Measurements from ENCODE around the gene TOLLIP. TPM values are rescaled to one million over a fixed set of nuclear protein-coding genes. Genes with fewer than 3 reads are reported as not detected.

TOLLIP gene
- total and polyA plus RNA-seq, 2 of the 8 experiments (the other 6 are each of a cell fraction or from before 2014, with no cell fraction given), result 23.7 to 34.7 TPM

GRCh38 chr11:1306186-1307162 lies 3.0 kb downstream of the TOLLIP start:
- H2BK20ac ChIP-seq (ENCODE audit: low read length), result no peak overlapping the region
- no peak overlapping the region for H2BK12ac ChIP-seq (ENCODE audit: low read depth, low read length)
- no peak overlapping the region for H3K9ac ChIP-seq (replicated peaks in 1 of 4; ENCODE audit: extremely low read depth in 1 of 4, low read depth in 3 of 4, low read length in 3 of 4)
- no peak overlapping the region for H2BK15ac ChIP-seq (ENCODE audit: low read length)
- peaks cover 10 to 18% of the 10 kb centered on the region in 2 experiments for H4K20me1 ChIP-seq (replicated peaks in 1 of 2; ENCODE audit: control insufficient read depth in 1 of 2, insufficient read depth in 2 of 2, low read length in 2 of 2)
- H3K27ac ChIP-seq (ENCODE audit: low read depth, low read length), result no peak overlapping the region
- no peak overlapping the region for H2AK5ac ChIP-seq (ENCODE audit: low read depth, low read length)
- ChIA-PET POLR2A (ENCODE audit: partially characterized antibody) (no interaction called here), CTCF (ENCODE audit: partially characterized antibody) (no interaction called here)
- no peak overlapping the region for H2BK120ac ChIP-seq (replicated peaks; ENCODE audit: low read depth, low read length)
- WGBS, 2 experiments (ENCODE audit: extremely low coverage in 1 of 2, insufficient coverage in 1 of 2, insufficient read length in 1 of 2, insufficient replicate concordance in 2 of 2, low coverage in 1 of 2, low lambda C conversion rate in 2 of 2, missing lambda C conversion rate in 1 of 2), result 94% methylated on average over 25 of the region's 30 CpGs; no CpG with 5 or more reads in 1 of the 2 experiments
- H3K79me2 ChIP-seq (ENCODE audit: control insufficient read depth in 1 of 2, insufficient read depth in 2 of 2, low read length in 2 of 2), result peaks cover 0 to 51% of the 10 kb centered on the region in 2 experiments; a peak in 3 of 4 replicates
- no peak overlapping the region for H4K8ac ChIP-seq (ENCODE audit: extremely low read depth, insufficient read depth, low read length)
- no peak overlapping the region for H3K14ac ChIP-seq (ENCODE audit: insufficient read length)
- TF ChIP-seq MAFK (IDR thresholded peaks at IDR 0.05; ENCODE audit: low read depth, low read length) (no peak), RNF2 (IDR thresholded peaks at IDR 0.05; ENCODE audit: borderline replicate concordance, low read depth, low read length, missing control alignments, poor library complexity, severe bottlenecking) (no peak), CEBPB (IDR thresholded peaks at IDR 0.05; ENCODE audit: low read depth, low read length) (no peak), CTBP2 (IDR thresholded peaks at IDR 0.05; ENCODE audit: borderline replicate concordance, insufficient read depth, insufficient read length, low read length) (no peak), EZH2 (IDR thresholded peaks at IDR 0.05; ENCODE audit: low read depth, low read length, severe bottlenecking) (no peak), SP4 (IDR thresholded peaks at IDR 0.05; ENCODE audit: low read length) (no peak), TEAD4 (IDR thresholded peaks at IDR 0.05; ENCODE audit: low read depth, low read length) (no peak), SP2 (IDR thresholded peaks at IDR 0.05; ENCODE audit: low read length) (no peak), ASH2L (IDR thresholded peaks at IDR 0.05; ENCODE audit: low read length) (no peak), POLR2AphosphoS5 (IDR thresholded peaks at IDR 0.05; ENCODE audit: low read depth, low read length) (no peak), CBX8 (IDR thresholded peaks at IDR 0.05; ENCODE audit: borderline replicate concordance, low read depth, low read length) (no peak), SIX5 (IDR thresholded peaks at IDR 0.05; ENCODE audit: low read depth, low read length) (no peak)
- no peak overlapping the region for H3K4me3 ChIP-seq (ENCODE audit: extremely low read depth in 1 of 4, insufficient read depth in 2 of 4, low read depth in 3 of 4, low read length in 4 of 4)
- H3K23me2 ChIP-seq (ENCODE audit: low read depth, low read length), result peaks cover 4% of the 10 kb centered on the region; the same call in 1 of the 2 replicates
- H3K4ac ChIP-seq (replicated peaks; ENCODE audit: insufficient read length, low read depth, low read length), result no peak overlapping the region
- H2AFZ ChIP-seq (ENCODE audit: low read length), result no peak overlapping the region
- no peak overlapping the region for H4K91ac ChIP-seq (replicated peaks; ENCODE audit: insufficient read length, low read length)
- no peak overlapping the region for H3K23ac ChIP-seq (ENCODE audit: insufficient read length)
- H3K27me3 ChIP-seq (replicated peaks in 1 of 4; ENCODE audit: control insufficient read depth in 3 of 4, extremely low read depth in 1 of 4, insufficient read depth in 3 of 4, low read length in 3 of 4), result no peaks in the 10 kb centered on the region
- peaks cover 15% of the 10 kb centered on the region for H3K79me1 ChIP-seq (ENCODE audit: low read depth, low read length)
- no peak overlapping the region for H3K4me2 ChIP-seq (ENCODE audit: insufficient read depth in 1 of 2, low read depth in 2 of 2, low read length in 2 of 2)
- H3K9me3 ChIP-seq (ENCODE audit: insufficient read depth in 2 of 2, low read depth in 1 of 2, low read length in 1 of 2), result peaks cover 0 to under 1% of the 10 kb centered on the region in 2 experiments; a peak in 1 of 4 replicates
- no peaks in the 10 kb centered on the region for H3K36me3 ChIP-seq (ENCODE audit: control insufficient read depth in 2 of 4, insufficient read depth in 4 of 4, low read length in 3 of 4)
- no peak overlapping the region for H3K56ac ChIP-seq (replicated peaks; ENCODE audit: insufficient read length, low read depth, low read length)
- DNase-seq (ENCODE audit: low read depth in 1 of 2, low spot score in 2 of 2), result peak in 1 of 2 experiments; percentile 32
- peaks cover 0 to 9% (median 5%) of the 10 kb centered on the region in 4 experiments; a peak in 5 of 7 replicates for H3K4me1 ChIP-seq (replicated peaks in 1 of 4; ENCODE audit: control insufficient read depth in 3 of 4, insufficient read depth in 4 of 4, low read length in 3 of 4)
- H2BK5ac ChIP-seq (ENCODE audit: low read depth, low read length), result no peak overlapping the region
- H4K5ac ChIP-seq (ENCODE audit: insufficient read length, low read depth, low read length), result no peak overlapping the region
- H3K18ac ChIP-seq (ENCODE audit: extremely low read depth, low read length), result no peak overlapping the region
- no peak for FAIRE-seq
